ENCODE data around the gene C14orf39. TPM values are rescaled to one million over a fixed set of nuclear protein-coding genes. Genes with fewer than 3 reads are reported as not detected.
"Not testable (repeated sequence)": the region's sequence is repeated elsewhere in the genome, so short reads cannot be mapped to it uniquely, and the experiment has no call there.

The C14orf39 gene
- total and polyA plus RNA-seq, 2 of the 8 experiments (the other 6 are each of a cell fraction or from before 2014, with no cell fraction given): 0.18 to 1.2 TPM

DNA sequence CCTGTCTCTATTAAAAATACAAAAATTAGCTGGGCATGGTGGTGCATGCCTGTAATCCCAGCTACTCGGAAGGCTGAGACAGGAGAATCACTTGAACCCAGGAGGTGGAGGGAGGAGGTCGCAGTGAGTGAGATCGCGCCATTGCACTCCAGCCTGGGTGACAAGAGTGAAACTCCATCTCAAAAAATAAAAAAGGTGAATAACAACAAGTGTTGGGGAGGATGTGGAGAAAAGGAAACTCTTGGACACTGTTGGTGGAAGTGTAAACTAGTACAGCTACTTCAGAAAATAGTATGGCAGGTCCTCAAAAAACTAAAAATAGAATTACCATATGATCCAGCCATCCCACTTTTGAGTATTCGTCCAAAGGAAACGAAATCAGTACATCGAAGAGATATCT lies 5.6 kb downstream of the C14orf39 start:
- H3K18ac ChIP-seq (ENCODE audit: extremely low read depth, low read length); H4K91ac ChIP-seq (replicated peaks; ENCODE audit: insufficient read length, low read length); H3K27me3 ChIP-seq (replicated peaks in 1 of 4; ENCODE audit: control insufficient read depth in 3 of 4, extremely low read depth in 1 of 4, insufficient read depth in 3 of 4, low read length in 3 of 4); POLR2A ChIA-PET (ENCODE audit: partially characterized antibody); H3K4ac ChIP-seq (replicated peaks; ENCODE audit: insufficient read length, low read depth, low read length); H3K36me3 ChIP-seq (ENCODE audit: control insufficient read depth in 2 of 4, insufficient read depth in 4 of 4, low read length in 3 of 4); H3K4me1 ChIP-seq (replicated peaks in 1 of 4; ENCODE audit: control insufficient read depth in 3 of 4, insufficient read depth in 4 of 4, low read length in 3 of 4); H3K56ac ChIP-seq (replicated peaks; ENCODE audit: insufficient read length, low read depth, low read length); H2AFZ ChIP-seq (ENCODE audit: low read length); H2BK120ac ChIP-seq (replicated peaks; ENCODE audit: low read depth, low read length); H3K27ac ChIP-seq (ENCODE audit: low read depth, low read length); H4K5ac ChIP-seq (ENCODE audit: insufficient read length, low read depth, low read length); H3K4me2 ChIP-seq (ENCODE audit: insufficient read depth in 1 of 2, low read depth in 2 of 2, low read length in 2 of 2); H4K20me1 ChIP-seq (replicated peaks in 1 of 2; ENCODE audit: control insufficient read depth in 1 of 2, insufficient read depth in 2 of 2, low read length in 2 of 2); H2BK15ac ChIP-seq (ENCODE audit: low read length); H3K23me2 ChIP-seq (ENCODE audit: low read depth, low read length); H3K79me1 ChIP-seq (ENCODE audit: low read depth, low read length); FAIRE-seq; H2BK20ac ChIP-seq (ENCODE audit: low read length); H2BK5ac ChIP-seq (ENCODE audit: low read depth, low read length); H4K8ac ChIP-seq (ENCODE audit: extremely low read depth, insufficient read depth, low read length); CTCF ChIA-PET (ENCODE audit: partially characterized antibody); H3K14ac ChIP-seq (ENCODE audit: insufficient read length); H3K79me2 ChIP-seq (ENCODE audit: control insufficient read depth in 1 of 2, insufficient read depth in 2 of 2, low read length in 2 of 2); H3K4me3 ChIP-seq (ENCODE audit: extremely low read depth in 1 of 4, insufficient read depth in 2 of 4, low read depth in 3 of 4, low read length in 4 of 4); H2BK12ac ChIP-seq (ENCODE audit: low read depth, low read length); H3K9me3 ChIP-seq (ENCODE audit: insufficient read depth in 2 of 2, low read depth in 1 of 2, low read length in 1 of 2); H3K23ac ChIP-seq (ENCODE audit: insufficient read length); H2AK5ac ChIP-seq (ENCODE audit: low read depth, low read length); H3K9ac ChIP-seq (replicated peaks in 1 of 4; ENCODE audit: extremely low read depth in 1 of 4, low read depth in 3 of 4, low read length in 3 of 4); DNase-seq (ENCODE audit: low read depth in 1 of 2, low spot score in 2 of 2): not testable (repeated sequence)
- WGBS, 2 experiments (ENCODE audit: extremely low coverage in 1 of 2, insufficient coverage in 1 of 2, insufficient read length in 1 of 2, insufficient replicate concordance in 2 of 2, low coverage in 1 of 2, low lambda C conversion rate in 2 of 2, missing lambda C conversion rate in 1 of 2): 89% methylated on average over 7 of the region's 7 CpGs; no CpG with 5 or more reads in 1 of the 2 experiments

All from H1 (cell line).